Spinal cord (tissue), 10 donors: ENCODE results near the gene RNF148. TPM values are rescaled to one million over a fixed set of nuclear protein-coding genes. Genes with fewer than 3 reads are reported as not detected.
A peak's percentile ranks its signal among the peaks of the same experiment; 100 is the strongest.

Source experiments
- DNase-seq, 6 donors: peaks; one replicate each; pipeline versions ENCODE4 v3.0.0 to v3.0.0-alpha.2; 2013 to 2015; ENCODE audit warnings: low spot score in 6 of 6, low read depth in 4 of 6
- H3K27ac ChIP-seq: one replicate; pipeline ENCODE4 v1.5.1; 2013; ENCODE audit warnings: low read depth, low read length, control low read depth
- H3K27me3 ChIP-seq: one replicate; pipeline ENCODE4 v1.6.1; 2013; ENCODE audit warnings: low read length; ENCODE audit not compliant: control insufficient read depth, insufficient read depth
- H3K36me3 ChIP-seq: one replicate; pipeline ENCODE4 v1.6.1; 2013; ENCODE audit warnings: low read length; ENCODE audit not compliant: control insufficient read depth, insufficient read depth
- H3K4me1 ChIP-seq: one replicate; pipeline ENCODE4 v1.6.1; 2013; ENCODE audit warnings: low read length; ENCODE audit not compliant: control insufficient read depth, insufficient read depth
- H3K4me3 ChIP-seq: one replicate; pipeline ENCODE4 v1.5.1; 2013; ENCODE audit warnings: low read depth, low read length, control low read depth
- H3K9me3 ChIP-seq: one replicate; pipeline ENCODE4 v1.6.1; 2013; ENCODE audit warnings: low read length; ENCODE audit not compliant: control insufficient read depth, insufficient read depth
- WGBS: methylation state at CpG from one replicate; pipeline ENCODE4 v1.1.5; 2013; ENCODE audit warnings: missing lambda C conversion rate; ENCODE audit not compliant: insufficient coverage; 5-methylcytosine and 5-hydroxymethylcytosine counted together
- polyA plus RNA-seq, 2 donors: library from polyadenylated mRNA; unstranded; fragments of 120-200 nt; gene quantifications; one replicate each; pipeline ENCODE4 v1.2.1, GENCODE V29; 2013; ENCODE audit not compliant: insufficient read length in 2 of 2
- total RNA-seq, 2 donors: library from RNA; depleted of rRNA in 1 of 2; stranded (reverse); fragments of 120-200 nt in 1 of 2; fragments of >200 nt in 1 of 2; gene quantifications; one replicate each; pipeline versions ENCODE4 v1.2.3 to v1.2.4, GENCODE V29; 2013 to 2014
- donor health status: healthy.

The RNF148 gene
- total and polyA plus RNA-seq, 4 donors = 0.99 to 1.6 TPM; not detected in 2

GRCh38 chr7:122724366-122724765, 21.6 kb upstream of the RNF148 start:
- Histone ChIP-seq H3K4me1 (no peaks in the 10 kb centered on the region), H3K27ac (no peak overlapping the region), H3K27me3 (no peaks in the 10 kb centered on the region), H3K9me3 (no peaks in the 10 kb centered on the region), H3K36me3 (no peaks in the 10 kb centered on the region), H3K4me3 (no peak overlapping the region)
- WGBS = 80% methylated on average over 1 of the region's 4 CpGs
- DNase-seq = peak in 1 of 6 donors; percentile 60

GRCh38 chr7:122719010-122719578, 16.4 kb upstream of the RNF148 start:
- Histone ChIP-seq H3K4me3 (no peak overlapping the region), H3K27me3 (no peaks in the 10 kb centered on the region), H3K4me1 (no peaks in the 10 kb centered on the region), H3K27ac (no peak overlapping the region), H3K9me3 (no peaks in the 10 kb centered on the region), H3K36me3 (no peaks in the 10 kb centered on the region)
- WGBS = 50% methylated on average over 1 of the region's 4 CpGs
- DNase-seq = no peak

GRCh38 chr7:122717356-122718089, 14.8 kb upstream of the RNF148 start:
- no peak for DNase-seq

GRCh38 chr7:122715183-122715582, 12.5 kb upstream of the RNF148 start:
- Histone ChIP-seq H3K27ac (no peak overlapping the region), H3K36me3 (no peaks in the 10 kb centered on the region), H3K4me1 (no peaks in the 10 kb centered on the region), H3K4me3 (no peak overlapping the region), H3K27me3 (no peaks in the 10 kb centered on the region), H3K9me3 (no peaks in the 10 kb centered on the region)
- WGBS = no CpG with 5 or more reads among the region's 3 CpGs
- no peak for DNase-seq

More at GRCh38 chr7:122717356-122718089, 14.8 kb upstream of the RNF148 start:
- Histone ChIP-seq H3K4me3 (no peak overlapping the region), H3K36me3 (no peaks in the 10 kb centered on the region), H3K4me1 (no peaks in the 10 kb centered on the region), H3K9me3 (no peaks in the 10 kb centered on the region), H3K27ac (no peak overlapping the region), H3K27me3 (no peaks in the 10 kb centered on the region)
- 100% methylated on average over 1 of the region's 6 CpGs for WGBS

- Histone ChIP-seq H3K36me3 (no peaks in the 10 kb centered on the region), H3K4me1 (no peaks in the 10 kb centered on the region), H3K27ac (no peak overlapping the region), H3K4me3 (no peak overlapping the region), H3K9me3 (no peaks in the 10 kb centered on the region), H3K27me3 (no peaks in the 10 kb centered on the region)
- peak in 1 of 6 donors; percentile 39 for DNase-seq
- WGBS = no CpG with 5 or more reads among the region's 1 CpG
These were observed 8.2 kb upstream of the RNF148 start for GRCh38 chr7:122710916-122711315.

GRCh38 chr7:122709930-122710646, 7.4 kb upstream of the RNF148 start:
- no peaks in the 10 kb centered on the region for H3K4me1 ChIP-seq
- H3K27ac ChIP-seq = no peak overlapping the region
- WGBS = 100% methylated on average over 1 of the region's 7 CpGs
- no peak for DNase-seq
- H3K9me3 ChIP-seq = no peaks in the 10 kb centered on the region
- H3K36me3 ChIP-seq = no peaks in the 10 kb centered on the region
- no peaks in the 10 kb centered on the region for H3K27me3 ChIP-seq
- no peak overlapping the region for H3K4me3 ChIP-seq

- WGBS = no CpG with 5 or more reads among the region's 2 CpGs
- H3K36me3 ChIP-seq = no peaks in the 10 kb centered on the region
- H3K27me3 ChIP-seq = no peaks in the 10 kb centered on the region
- no peak for DNase-seq
- H3K9me3 ChIP-seq = no peaks in the 10 kb centered on the region
- H3K4me1 ChIP-seq = no peaks in the 10 kb centered on the region
- no peak overlapping the region for H3K27ac ChIP-seq
- H3K4me3 ChIP-seq = no peak overlapping the region
These were observed 4.1 kb upstream of the RNF148 start for GRCh38 chr7:122706836-122707235.

- Histone ChIP-seq H3K9me3 (no peaks in the 10 kb centered on the region), H3K27me3 (no peaks in the 10 kb centered on the region), H3K4me1 (no peaks in the 10 kb centered on the region), H3K36me3 (no peaks in the 10 kb centered on the region), H3K4me3 (no peak within 1 kb of the TSS), H3K27ac (no peak within 1 kb of the TSS)
- DNase-seq = no peak
These were observed 3.7 kb downstream of the RNF148 start, which contains the start of gene RNF133 for GRCh38 chr7:122699017-122699416. TSS of gene RNF133 (minus strand) at chr7:122699117. CDS start at chr7:122698918, 199 bp downstream.

- no peak overlapping the region for H3K27ac ChIP-seq
- H3K9me3 ChIP-seq = no peaks in the 10 kb centered on the region
- no peaks in the 10 kb centered on the region for H3K27me3 ChIP-seq
- H3K4me1 ChIP-seq = no peaks in the 10 kb centered on the region
- no peak for DNase-seq
- WGBS = no CpG with 5 or more reads among the region's 1 CpG
- H3K36me3 ChIP-seq = no peaks in the 10 kb centered on the region
- no peak overlapping the region for H3K4me3 ChIP-seq
These were observed 6.9 kb downstream of the RNF148 start for GRCh38 chr7:122695816-122696215.
